ENCODE results near the gene PRSS27.

The PRSS27 gene

DNA sequence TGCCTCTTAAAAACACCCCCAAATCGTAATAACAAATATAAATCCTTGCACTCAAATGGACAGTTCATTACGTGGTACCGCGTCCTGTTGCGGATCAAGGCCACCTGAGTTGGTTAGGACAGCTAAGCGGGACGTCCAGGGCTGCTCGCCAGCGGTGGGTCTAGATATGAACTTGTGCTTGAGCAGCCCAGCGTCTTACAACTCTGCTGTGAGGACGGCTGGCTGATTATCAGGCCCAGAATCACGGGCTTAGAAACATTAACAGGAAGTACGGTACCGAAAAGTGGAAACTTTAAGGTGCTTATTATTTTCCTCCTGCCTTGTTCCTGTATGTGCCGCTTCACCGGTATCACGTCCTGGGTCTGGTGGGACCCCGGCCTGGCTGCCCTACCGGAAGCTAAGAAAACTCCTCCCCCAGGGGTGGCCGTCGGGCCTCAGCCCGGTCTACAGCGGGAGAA lies 31.6 kb upstream of the PRSS27 start:
- DNase-seq (ENCODE audit: low read depth in 2 of 2) = no peak

DNA sequence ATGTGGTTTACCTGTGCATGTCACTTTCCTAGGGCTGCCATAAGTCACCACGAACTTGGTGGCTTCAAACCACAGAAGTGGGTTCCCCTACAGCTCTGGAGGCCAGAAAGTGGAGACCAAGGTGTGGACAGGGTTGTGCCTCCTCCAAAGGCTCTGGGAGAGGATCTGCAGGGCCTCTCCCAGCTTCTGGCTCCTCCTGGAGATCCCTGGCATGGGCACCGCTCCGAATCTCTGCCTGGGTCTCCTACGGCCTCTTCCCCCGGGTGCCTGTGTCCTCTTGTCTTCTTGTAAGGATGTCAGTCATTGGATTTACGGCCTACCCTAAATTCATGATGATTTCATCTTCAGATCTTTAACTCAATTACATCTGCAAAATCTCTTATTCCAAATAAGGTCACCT lies 29.9 kb upstream of the PRSS27 start:
- no peak for DNase-seq (ENCODE audit: low read depth in 2 of 2)

DNA sequence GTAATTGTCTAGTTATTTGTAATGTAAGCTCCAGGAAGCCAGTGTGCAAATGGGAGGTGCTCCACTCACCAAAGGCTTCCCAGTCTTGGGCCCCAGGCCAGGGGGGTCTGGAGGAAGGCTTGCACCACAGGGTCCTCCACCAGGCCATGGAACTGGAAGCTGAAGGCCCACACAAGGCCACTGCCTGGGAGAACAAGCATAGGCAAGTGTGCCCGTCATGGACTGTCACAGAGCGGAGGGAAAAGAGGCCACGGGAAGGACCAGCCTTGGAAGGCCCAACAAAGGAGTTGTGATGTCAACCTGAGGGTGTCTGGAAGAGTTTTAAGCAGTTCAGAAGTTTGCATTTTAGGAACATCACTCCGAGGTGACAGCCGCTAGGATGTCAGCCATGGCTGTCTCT lies 29.5 kb upstream of the PRSS27 start:
- DNase-seq (ENCODE audit: low read depth in 2 of 2) = no peak

DNA sequence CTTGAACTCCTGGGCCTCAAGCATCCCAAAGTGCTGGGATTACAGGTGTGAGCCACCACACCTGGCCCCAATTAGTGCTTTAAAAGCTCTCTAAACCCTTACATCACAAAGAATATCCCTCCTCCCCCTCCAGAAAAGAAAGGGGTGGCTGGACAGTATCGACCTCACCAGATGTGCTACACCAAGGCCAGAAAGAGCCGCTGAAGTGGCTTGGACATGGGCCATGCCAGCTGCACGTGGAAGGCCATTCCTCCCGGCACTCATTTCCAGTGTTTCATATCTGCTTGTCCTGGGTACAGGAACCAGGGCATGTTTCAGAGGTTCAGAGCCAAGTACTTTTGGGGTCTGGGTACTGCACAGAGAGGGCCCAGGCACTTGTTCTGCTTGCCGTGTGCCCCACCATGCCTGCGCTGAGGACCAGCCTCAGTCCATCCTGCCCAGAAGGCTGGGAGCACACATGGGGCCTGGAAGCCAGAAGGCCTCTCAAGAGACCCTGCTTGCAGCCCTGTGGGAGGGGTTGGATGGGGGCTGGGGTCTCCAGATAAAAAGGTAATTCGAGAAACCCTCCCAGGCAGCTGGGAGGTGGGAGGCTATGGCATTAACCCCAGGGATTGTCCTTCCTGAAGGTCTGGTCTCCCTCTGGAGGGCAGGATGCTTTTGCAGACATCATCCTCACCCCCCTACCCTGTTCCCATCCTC lies 28.9 kb upstream of the PRSS27 start:
- no peak for DNase-seq (ENCODE audit: low read depth in 2 of 2)

DNA sequence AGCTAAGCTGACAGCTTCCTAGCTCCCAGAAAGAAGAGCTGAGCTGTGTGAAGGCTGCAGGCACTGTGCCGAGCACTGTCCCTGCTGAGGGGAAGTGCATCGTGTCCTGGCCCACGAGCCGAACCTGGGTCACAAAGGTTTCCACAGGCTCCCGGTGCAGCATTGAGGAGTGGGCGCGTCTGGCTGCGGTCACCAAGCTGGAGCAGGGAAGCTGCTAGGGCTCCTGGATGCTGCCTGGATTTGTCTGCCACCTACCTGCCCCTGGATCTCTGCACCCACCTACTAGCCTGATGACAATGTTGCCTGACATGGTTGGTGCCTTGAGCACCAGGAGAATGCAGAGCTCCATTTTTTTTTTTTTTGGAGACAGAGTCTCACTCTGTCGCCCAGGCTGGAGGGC lies 25.9 kb upstream of the PRSS27 start:
- DNase-seq (ENCODE audit: low read depth in 2 of 2) = no peak

DNA sequence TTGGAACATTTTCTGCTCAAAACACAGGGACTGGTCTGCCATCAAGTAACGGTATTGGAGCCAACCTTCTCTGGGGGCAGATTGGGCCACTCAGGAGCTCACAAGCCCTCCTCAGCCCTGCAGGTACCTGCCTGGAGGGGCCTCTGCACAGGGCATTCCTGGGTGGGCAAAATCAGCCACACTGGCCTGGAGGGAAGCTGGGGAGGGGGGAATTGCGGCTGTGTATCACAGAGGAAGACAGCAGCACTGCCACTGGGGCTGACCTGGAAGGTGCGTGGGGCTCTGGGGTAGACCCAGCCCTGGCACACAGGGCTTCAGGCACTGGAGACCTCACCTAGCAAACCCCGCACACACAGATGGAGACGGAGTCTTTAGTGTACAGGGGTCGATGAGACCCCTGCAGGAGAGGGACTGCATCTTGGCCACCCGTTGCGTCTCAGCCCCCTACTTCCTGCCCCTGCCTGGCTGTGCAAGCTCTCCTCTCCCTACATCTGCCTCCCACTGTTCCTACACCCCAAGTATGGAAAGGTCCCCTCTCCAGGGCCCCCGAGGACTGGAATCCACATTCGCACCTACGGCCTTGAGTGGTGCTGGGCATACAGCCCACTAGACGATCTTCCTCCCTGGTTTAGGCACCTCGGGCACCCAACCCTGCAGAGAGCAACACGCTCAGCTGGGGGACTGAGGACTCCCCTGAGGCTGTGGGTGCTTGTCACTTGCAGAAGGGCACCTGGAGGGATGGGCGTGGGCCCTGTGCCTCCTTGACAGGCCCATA lies 25.3 kb upstream of the PRSS27 start:
- DNase-seq (ENCODE audit: low read depth in 2 of 2) = no peak

DNA sequence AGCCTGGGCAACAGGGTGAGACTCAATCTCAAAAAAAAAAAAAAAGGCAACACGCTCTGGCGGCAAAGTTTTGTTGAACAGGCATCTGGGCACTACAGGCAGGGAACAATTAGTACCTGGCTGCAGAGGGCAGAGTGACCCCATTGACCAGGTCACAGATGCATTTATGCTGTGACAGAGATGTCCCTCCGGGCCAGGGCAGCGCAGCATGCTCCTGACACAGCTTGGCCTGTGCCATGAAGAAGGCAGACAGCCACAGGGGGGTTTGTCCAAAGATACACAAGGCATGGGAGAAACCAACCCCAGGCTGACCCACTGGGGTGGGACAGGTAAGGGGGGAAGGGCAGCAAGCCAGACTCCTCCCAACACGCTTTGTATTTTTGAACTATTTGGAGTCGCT lies 24.7 kb upstream of the PRSS27 start:
- no peak for DNase-seq (ENCODE audit: low read depth in 2 of 2)

DNA sequence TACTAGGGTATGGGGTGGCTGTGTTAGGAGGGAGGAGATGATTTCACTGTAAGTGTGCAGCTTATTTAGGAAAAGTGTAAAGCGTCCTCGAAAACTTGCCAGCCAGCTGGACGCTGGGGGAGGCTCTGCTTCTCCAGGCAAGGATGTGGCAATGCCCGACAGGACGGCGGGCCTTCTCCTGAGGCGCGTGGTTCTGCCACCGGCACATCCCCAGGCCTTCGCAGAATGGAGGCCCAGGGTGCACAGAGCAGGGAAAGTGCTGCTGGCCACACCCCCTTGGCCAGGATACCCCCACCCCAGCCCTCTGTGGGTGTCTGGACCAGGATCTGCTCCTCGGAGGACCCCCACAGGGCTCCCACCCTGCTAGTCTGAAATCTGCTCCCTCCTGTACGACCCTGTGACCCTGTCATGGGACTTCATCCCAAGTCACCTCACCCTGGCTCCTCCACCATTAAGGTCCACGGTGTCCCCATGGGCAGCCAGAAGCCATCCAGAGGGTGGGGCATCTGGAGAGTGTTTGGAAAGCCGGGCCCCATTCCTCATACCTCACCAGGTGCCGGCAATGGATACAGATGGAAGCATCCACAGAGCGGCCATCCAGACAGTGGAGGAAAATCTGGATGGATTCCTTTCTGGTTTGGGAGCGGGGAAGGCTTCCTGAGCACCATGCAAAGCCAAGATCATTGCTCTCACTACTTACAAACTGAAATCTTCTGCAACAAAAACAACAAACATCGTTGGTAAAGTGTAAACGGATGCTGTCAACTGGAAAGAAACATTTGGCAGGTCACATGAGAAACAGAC lies 23.2 kb upstream of the PRSS27 start:
- no peak for DNase-seq (ENCODE audit: low read depth in 2 of 2)

DNA sequence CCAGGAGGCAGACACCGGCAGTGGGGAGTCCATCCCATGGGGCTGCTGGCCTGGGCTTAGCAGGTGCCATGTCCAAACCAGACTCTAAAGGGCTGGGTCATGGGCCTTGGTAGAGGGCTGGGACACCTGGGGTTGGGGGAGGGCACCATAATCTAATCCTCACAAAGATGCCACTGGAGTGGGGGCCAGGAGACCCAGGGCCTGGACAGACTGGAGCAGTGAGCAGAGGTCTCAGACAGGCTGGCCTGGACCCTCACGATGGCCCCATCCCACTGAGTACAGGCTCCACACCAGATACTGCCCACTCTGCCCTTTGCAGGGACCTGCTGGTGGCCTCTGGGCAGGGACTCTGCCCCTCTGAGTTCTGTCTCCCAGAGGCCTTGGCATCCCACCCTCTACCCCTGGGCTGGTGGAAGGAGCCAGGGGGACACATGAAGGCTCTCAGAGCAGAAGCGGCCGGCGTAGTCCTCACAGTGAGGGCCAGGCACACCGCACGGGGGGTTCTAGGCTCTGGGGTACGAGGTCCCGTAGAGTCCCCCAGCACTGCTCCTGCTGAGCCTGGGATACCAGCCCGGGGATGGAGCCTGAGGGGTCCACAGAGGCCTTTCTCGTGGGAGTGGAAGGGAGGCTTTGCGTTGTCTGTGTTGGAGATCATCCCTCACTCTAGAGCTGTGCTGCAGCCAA lies 22.4 kb upstream of the PRSS27 start:
- DNase-seq (ENCODE audit: low read depth in 2 of 2) = no peak

DNA sequence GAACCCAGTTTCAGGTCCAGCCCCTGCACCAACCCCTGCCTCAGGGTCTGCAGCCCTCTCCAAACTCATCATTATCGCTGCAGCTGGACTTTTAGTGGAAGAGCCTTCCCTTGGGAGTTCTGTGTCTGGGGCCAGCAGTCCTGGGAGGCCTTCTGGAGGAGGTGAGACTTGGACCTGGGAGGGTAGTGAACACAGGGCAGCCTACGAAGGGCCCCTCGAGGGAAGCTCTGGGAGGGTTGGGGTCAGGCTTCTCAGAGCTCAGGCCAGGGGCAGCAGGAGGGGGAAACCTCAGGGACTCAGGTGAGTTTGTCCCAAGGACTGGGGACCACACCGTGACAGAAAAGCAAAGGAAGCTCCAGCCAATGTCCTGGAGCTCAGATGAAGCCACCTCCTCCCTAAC lies 21.1 kb upstream of the PRSS27 start:
- no peak for DNase-seq (ENCODE audit: low read depth in 2 of 2)

DNA sequence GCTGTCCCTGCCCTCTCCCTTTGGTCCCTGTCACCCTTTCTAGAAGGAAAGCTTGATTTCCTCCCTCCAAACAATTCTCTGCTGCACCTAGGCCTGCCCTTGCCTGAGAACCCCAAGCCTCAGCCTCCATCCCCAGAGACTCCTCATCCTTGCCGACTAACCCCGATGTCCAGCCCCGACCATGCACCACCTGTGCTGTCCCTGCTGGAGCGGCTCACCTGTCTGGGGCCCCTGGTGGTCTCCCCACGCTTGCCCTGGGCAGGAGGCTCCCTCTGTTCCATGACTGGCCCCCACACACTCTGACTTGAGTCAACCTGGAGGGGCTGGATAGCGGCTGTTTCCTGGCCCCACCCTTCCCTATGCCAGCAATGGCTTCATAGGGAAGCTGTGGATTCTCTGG lies 20.5 kb upstream of the PRSS27 start:
- DNase-seq (ENCODE audit: low read depth in 2 of 2) = no peak

DNA sequence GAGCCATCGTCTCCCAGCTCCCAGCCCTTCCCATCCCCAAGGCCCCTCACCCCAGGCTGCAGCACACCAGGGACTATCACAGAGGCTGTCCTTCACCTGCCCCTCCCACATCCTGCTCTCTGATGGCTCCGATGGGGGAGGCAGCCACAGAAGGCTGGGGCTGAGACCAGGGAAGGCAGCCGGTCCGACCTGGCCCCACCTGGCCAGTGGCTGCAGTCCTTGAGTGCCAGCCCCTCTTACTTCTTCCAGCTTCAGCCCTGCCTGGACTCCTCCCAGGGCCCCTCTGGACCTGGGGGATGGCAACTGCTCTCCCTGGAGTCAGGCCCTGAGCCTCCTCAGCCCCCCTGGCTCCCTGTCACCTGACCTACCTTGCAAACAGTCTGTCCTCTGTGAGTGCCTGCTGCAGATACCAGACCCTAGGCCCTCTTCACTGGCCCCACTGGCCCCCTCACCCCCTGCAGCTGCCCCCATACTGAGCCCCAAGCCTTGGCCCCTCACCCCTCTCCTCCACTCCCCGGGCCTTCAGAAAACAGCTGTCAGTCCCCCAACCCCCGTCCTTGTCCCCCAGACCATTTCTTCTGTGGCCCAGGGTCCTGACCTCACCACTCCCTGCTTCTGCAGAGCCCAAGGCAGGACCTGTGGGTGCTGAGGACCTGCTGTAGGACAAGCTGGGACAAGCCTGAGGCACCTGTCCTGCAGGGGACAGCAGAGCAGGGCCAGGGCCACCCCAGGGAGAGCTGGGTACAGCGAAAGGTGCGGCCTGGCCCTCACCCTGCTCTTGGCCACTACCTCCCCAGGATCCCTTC lies 19.8 kb upstream of the PRSS27 start:
- DNase-seq (ENCODE audit: low read depth in 2 of 2) = no peak

DNA sequence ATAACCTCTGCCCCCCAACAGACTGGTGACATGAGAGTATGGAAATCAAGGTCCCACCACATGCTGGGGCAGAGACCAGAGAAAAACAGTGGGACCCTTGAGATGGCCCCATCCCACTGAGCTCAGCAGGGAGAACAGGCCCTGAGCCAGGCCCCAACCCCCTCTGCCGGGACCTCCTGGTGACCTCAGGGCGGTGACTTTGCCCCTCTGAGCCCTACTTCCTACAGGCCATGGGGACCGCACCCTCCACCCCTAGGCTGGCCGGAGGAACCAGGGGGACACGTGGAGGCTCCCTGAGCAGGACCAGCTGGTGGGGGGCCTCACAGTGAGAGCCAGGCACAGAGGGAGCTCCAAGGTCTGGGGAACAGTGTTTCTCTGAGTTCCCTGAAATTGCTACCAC lies 18.6 kb upstream of the PRSS27 start:
- DNase-seq (ENCODE audit: low read depth in 2 of 2) = no peak

DNA sequence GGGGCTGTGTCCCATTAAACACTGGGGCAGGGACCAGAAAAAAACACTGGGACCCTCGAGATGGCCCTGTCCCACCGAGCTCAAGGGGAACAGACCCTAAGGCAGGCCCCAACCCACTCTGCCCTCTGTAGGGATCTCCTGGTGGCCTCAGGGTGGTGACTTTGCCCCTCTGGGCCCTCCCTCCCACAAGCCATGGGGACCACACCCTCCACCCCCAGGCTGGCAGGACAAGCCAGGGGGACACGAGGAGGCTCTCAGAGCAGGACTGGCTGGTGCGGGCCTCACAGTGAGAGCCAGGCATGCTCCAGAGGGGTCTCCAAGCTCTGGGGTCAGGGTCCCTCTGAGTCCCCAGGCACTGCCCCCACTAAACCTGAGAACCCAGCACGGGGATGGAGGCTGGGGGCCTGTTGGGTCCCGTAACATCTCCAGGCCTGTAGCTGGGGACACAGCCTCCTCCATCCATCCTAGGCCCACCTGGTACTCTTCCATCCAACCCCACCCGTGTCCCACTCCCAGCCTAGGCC lies 17.9 kb upstream of the PRSS27 start:
- no peak for DNase-seq (ENCODE audit: low read depth in 2 of 2)

DNA sequence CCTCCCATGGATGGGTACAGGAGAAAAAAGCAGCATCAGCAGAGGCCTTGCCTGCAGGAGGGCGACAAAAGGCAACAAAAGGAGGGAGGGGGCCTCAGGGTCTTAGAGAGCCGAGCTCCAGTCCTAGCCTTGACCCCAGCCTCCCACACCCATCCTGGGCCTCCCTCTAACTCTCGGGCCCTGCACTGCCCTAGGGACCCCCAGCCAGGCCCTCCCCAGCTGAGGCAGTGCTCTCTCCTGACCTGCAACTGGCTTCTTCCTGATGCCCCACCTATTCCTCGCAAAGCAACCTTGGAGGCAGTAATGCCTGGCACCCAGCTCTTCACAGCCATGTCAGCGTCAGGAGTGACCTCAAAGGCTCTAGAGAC lies 17.2 kb upstream of the PRSS27 start:
- no peak for DNase-seq (ENCODE audit: low read depth in 2 of 2)

DNA sequence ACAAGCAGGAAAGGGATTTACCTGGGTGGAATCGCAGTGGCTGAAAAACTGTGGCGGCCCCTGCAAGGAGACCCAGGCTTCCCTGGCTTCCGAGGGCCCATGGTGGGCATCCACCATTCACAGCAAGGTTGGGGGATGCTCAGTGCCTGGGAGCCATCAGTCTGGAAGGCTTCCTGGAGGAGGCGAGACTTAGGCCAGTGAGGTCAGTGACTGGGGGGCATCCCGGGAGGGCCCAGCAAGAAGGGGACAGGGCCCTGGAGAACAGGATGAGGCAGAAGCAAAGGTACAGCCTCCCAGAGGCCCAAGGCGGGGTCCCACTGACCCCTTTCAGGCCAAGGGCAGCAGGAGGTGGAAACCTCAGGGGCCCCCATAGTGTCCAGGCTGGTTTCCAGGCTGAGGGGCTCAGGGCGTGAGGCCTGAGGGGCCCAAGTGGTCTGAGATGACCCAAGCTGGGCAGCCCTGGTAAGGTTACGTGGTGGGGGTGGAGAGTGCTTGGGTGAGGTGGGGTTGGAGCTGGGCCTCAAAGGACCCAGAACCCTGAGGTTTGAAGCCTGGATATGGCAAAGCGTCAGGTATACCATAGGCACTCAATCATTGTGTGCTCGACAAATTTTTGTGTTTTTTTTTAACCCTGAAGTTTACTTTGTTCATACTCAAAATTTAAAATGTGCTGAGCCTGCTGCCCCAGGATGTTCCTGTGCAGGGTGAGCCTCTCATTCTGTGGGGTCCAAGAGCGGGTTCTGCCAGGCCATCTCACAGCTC lies 16.6 kb upstream of the PRSS27 start:
- DNase-seq (ENCODE audit: low read depth in 2 of 2) = no peak

DNA sequence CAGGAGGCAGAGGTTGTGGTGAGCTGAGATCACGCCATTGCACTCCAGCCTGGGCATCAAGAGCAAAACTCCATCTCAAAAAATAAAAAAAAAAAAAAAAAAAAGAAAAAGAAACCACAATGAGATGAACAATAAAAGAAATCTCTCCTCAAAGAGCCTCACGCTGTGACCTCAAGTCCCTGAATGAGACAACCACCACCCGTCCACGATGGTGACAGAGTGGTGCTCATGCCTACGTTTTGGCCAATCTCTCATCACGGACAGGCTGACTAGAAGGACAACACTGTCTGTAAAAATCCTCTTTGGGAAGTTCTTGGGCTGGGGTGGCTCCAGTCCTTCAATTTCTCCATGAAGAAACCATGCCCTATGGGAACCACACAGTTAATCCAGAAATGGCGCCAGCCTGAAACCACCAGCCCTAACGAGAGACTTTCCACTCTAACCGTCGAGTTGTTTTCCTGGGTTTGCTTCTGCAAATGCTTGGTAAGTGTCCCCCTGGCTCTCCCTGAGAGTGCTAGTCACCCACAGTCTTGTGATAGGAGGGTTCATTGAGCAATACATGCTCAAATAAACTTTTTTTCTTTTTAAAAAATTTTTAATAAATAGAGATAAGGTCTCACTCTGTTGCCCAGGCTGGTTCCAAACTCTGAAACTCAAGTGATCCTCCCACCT lies 15.0 kb upstream of the PRSS27 start:
- no peak for DNase-seq (ENCODE audit: low read depth in 2 of 2)

DNA sequence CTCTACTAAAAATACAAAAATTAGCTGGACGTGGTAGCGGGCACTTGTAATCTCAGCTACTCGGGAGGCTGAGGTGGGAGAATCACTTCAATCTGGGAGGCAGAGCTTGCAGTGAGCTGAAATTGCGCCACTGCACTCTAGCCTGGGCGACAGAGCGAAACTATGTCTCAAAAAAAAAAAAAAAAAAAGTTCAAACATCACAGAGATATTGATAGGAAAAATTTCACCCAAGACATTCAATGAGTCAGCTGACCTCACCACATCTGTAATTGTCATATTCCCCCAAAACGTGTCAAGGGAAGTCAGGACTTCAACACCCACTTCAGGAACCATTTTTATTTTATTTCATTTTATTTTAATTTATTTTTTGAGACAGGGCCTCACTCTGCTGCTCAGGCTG lies 8.0 kb upstream of the PRSS27 start:
- DNase-seq (ENCODE audit: low read depth in 2 of 2) = no peak

DNA sequence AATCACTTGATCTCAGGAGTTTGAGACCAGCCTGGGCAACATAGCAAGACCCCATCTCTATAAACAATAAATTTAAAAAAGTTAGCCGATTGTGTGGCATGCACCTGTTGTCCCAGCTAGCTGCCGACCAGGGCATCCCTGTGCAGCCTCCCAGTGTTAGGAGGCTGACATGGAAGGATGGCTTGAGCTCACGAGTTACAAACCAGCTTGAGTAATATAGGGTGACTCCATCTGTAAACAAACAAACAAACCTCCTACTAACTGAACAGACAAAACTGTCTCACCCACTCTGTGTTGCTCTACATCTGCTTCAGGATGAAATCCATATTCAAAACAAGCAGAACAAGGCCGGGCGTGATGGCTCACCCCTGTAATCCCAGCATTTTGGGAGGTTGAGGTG lies 6.9 kb upstream of the PRSS27 start:
- DNase-seq (ENCODE audit: low read depth in 2 of 2) = no peak

Data from stimulated activated CD8-positive, alpha-beta memory T cell treated with anti-CD3 and anti-CD28 coated beads, Interleukin-2, amount 100 ng/mL, for 1 hour (primary cell).